ENCODE data around the gene FERMT2.
"Not testable (repeated sequence)": the region's sequence is repeated elsewhere in the genome, so short reads cannot be mapped to it uniquely, and the experiment has no call there.

FERMT2 gene

GRCh38 chr14:52937869-52938268 lies 13.0 kb downstream of the FERMT2 start:
- DNase-seq: no peak

GRCh38 chr14:52937306-52937705 lies 13.5 kb downstream of the FERMT2 start:
- DNase-seq: no peak

GRCh38 chr14:52936437-52936836 lies 14.4 kb downstream of the FERMT2 start:
- no peak for DNase-seq

- no peak for DNase-seq
Measured at GRCh38 chr14:52935833-52936232, 15.0 kb downstream of the FERMT2 start.

GRCh38 chr14:52934762-52935161 lies 16.1 kb downstream of the FERMT2 start:
- no peak for DNase-seq

GRCh38 chr14:52929192-52929807 lies 21.6 kb downstream of the FERMT2 start:
- no peak for DNase-seq

- DNase-seq: no peak
Measured at GRCh38 chr14:52926953-52927352, 23.9 kb downstream of the FERMT2 start.

GRCh38 chr14:52923902-52924575 lies 26.8 kb downstream of the FERMT2 start:
- no peak for DNase-seq

- no peak for DNase-seq
Measured at GRCh38 chr14:52922656-52923055, 28.2 kb downstream of the FERMT2 start.

GRCh38 chr14:52922059-52922458 lies 28.8 kb downstream of the FERMT2 start:
- DNase-seq: no peak

- DNase-seq: not testable (repeated sequence)
Measured at GRCh38 chr14:52920411-52920810, 30.4 kb downstream of the FERMT2 start.

- DNase-seq: no peak
Measured at GRCh38 chr14:52919971-52920370, 30.9 kb downstream of the FERMT2 start.

GRCh38 chr14:52918486-52918885 lies 32.4 kb downstream of the FERMT2 start:
- peak in 1 of 2 experiments; percentile 8 for DNase-seq

- DNase-seq: no peak
Measured at GRCh38 chr14:52917735-52918134, 33.1 kb downstream of the FERMT2 start.

GRCh38 chr14:52914295-52914694 lies 36.6 kb downstream of the FERMT2 start:
- no peak for DNase-seq

- no peak for DNase-seq
Measured at GRCh38 chr14:52913271-52913670, 37.6 kb downstream of the FERMT2 start.

GRCh38 chr14:52911904-52912303 lies 38.9 kb downstream of the FERMT2 start:
- DNase-seq: no peak

GRCh38 chr14:52910572-52910971 lies 40.3 kb downstream of the FERMT2 start:
- DNase-seq: no peak

- DNase-seq: no peak
Measured at GRCh38 chr14:52907949-52908348, 42.9 kb downstream of the FERMT2 start.

GRCh38 chr14:52906141-52906601 lies 44.7 kb downstream of the FERMT2 start:
- no peak for DNase-seq

- DNase-seq: no peak
Measured at GRCh38 chr14:52902971-52903619, 47.8 kb downstream of the FERMT2 start.

- DNase-seq: no peak
Measured at GRCh38 chr14:52901357-52901980, 49.4 kb downstream of the FERMT2 start.

- no peak for DNase-seq
Measured at GRCh38 chr14:52900731-52901130, 50.1 kb downstream of the FERMT2 start.

- no peak for DNase-seq
Measured at GRCh38 chr14:52898496-52898895, 52.4 kb downstream of the FERMT2 start.
